H1 (cell line): ENCODE results near the gene TRIM9. TPM values are rescaled to one million over a fixed set of nuclear protein-coding genes. Genes with fewer than 3 reads are reported as not detected.

ENCODE experiments used
- ZNF274 ChIP-seq: IDR thresholded peaks from 2 replicates; pipeline ENCODE4 v1.7.0; 2012; ENCODE audit warnings: low read length, borderline replicate concordance; ENCODE audit errors: extremely low read depth
- polyA plus RNA-seq, 7 experiments: library from polyadenylated mRNA; depleted of rRNA in 3 of 7; stranded (reverse) in 5 of 7; unstranded in 2 of 7; fragments of >200 nt in 5 of 7; fragments of 200-250 nt in 2 of 7; gene quantifications; 1 replicate in 5 of 7; 2 replicates in 1 of 7; 4 replicates in 1 of 7; pipeline versions ENCODE4 v1.2.1 to v1.2.3, GENCODE V29; 2011 to 2013; ENCODE audit warnings: missing spikeins in 2 of 7, mixed read lengths in 2 of 7
- total RNA-seq: library from RNA; stranded (reverse); fragmentation: NEBNext Ultra II Directional; extraction: Animal tissue kit (Norgen Biotek cat#: 25700); gene quantifications from 2 replicates; pipeline ENCODE4 v1.2.1, GENCODE V29; 2021

TRIM9 gene
- total and polyA plus RNA-seq, 2 of the 8 experiments (the other 6 are each of a cell fraction or from before 2014, with no cell fraction given) = 2.7 to 5.4 TPM

DNA sequence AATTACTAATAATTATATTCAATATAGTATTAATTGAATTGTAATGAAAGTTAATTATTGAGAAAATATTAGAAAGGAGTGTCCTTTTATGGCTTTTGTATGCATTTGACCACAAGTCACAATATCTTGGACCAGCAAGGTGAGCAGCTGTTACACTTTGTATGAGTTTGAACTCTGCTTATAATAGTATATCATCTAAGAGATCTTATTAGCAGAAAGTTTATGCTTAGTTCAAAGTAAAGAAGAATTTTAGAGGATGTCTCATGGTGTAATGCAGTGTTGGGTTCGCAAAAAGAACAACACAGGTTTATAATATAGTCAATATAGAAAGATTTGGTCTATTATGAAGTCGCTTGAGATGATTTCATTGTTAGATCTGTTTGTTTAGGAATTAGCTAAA lies 2.0 kb upstream of the TRIM9 start (continued):
- TF ChIP-seq ZNF274 = no peak
